HG02798 (cell line): ENCODE results near the gene PLP2.

ENCODE experiments used
- ATAC-seq: cut with Tn5 transposase; IDR thresholded peaks from one replicate; pipeline ENCODE4 v1.9.1; 2021; ENCODE audit warnings: mild to moderate bottlenecking; ENCODE audit not compliant: unreplicated experiment, poor library complexity

PLP2 gene

DNA sequence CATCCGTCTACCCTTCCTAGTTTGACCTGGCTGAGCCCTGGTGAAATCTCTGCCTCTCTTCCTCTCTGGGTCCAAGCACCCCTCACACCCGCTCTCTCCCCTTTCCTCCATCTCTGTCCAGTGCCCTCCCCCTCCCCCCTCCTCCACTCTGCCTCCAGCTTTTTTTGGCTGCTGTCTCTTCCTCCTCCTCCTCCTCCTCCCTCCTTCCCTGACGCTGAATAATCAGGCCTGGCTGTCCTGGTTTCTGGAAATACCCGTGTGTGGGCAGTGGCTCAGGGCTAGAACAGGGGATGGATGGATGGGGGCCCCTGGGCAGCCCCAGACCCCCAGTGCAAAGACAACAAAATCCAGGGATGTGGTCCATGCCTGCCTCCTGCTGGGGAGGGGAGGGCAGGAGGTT lies 33.0 kb downstream of the PLP2 start:
- no peak for ATAC-seq

DNA sequence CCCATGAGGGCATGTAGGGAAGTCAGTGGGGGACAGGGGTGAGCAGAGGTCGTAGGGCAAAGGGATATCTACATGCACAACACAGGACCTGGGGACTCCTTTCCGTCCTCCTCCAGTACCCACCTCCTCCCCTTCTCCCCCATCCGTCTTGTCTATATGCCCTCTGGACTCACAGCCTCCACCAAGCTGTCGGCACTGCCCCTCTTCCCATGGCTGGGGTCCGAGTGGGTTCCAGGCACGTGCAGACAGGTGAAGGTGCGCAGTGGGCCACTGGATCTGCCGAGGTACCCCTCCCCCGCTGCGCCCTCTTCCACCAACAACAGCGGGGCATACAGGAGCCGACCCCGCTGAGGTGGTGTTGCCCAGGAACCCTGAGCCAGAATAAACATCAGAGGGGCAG lies 33.7 kb downstream of the PLP2 start:
- ATAC-seq: no peak

DNA sequence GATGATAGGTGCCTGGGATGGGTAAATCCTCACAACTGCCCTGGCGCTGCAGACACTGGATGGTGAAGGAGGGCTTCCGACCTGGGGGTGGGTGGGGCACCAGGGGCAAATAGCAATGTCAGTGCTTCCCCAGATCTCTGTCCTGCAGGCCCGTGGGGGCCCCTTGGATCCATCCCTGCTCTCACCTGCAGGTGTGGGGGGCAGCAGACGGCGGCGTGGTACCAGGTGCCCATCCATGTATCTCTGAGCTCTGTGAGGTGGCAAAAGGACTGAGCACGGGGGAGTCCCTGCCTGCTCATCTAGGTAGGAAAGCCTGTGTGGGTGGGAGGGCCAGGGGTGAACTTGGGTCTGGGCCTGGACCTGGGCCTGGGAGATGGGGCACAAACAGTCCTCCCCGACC lies 34.8 kb downstream of the PLP2 start:
- no peak for ATAC-seq

DNA sequence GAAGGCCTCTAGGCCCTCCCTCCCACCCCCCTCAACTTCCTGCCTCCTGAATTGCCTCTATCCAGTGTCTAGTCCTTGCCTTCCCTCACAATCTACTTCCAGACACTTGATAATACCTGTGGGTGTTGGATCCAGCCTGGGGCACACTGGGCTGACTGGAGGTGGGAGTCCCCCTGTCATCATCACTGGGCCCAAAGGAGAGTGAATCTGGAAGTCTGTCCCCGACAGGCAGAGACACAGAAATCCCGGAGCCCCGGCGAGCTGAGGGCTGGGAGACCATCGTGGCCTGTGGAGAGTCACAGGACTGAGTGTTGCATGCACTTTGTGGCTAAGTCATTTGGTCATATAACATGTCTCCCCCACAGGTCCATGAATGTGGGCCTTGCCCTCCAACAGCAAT lies 36.7 kb downstream of the PLP2 start:
- no peak for ATAC-seq

DNA sequence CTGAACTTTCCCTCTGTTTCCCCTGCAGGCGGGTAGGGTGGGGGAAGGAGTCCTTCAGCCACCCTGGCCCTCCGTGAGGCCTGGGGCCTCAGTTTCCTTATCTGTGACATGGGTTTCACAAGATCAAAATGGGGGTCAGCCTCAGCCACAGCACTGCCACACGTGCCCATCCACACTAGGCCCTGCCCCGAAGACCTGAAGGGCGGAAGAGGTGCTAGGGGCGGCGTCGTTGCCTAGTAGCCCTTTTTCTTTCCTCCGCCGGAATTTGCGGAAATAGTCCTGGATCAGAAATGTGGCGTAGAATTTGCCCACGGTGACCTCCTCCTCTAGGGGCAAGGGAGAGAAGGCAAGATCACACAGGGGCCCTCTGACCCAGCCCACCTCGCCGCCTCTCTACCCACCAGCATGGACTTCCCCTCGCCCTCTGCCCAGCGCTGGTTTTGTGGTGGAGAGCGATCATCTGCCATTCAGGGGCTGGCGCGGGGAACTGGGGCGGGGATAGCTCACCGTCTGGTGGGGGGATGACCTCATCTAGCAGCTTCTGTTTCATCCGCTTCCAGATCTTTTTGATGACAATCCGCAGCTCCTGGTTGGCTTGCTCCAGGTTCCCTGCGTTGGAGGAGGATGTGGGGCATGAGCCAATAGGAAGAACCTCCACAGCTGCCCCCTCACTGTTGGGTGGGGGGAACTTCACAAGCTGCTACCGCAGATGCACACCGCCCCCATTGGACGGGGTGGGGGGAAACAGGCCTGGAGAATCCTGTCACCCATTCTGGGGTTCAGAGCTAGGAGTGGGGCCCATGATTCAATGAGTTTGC lies 37.9 kb downstream of the PLP2 start:
- no peak for ATAC-seq

DNA sequence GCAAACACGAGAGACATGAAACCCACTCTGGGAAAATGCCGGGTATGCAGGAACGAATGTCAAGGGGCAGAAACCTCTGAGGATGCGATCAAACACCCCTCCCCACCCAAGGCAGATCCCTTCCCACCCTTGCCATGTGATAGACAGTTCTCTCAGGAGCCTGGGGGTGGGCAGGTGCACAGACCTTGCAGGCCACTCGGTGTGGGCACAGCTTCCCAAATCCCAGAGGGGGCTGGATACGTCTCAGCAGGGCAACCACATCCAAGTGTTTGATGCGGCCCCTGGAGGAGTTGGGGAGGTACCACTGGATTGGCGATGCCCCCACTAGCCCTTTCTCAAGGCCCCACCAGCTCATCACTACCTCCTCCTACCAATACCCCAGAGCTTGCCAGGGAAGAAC lies 38.7 kb downstream of the PLP2 start:
- no peak for ATAC-seq

DNA sequence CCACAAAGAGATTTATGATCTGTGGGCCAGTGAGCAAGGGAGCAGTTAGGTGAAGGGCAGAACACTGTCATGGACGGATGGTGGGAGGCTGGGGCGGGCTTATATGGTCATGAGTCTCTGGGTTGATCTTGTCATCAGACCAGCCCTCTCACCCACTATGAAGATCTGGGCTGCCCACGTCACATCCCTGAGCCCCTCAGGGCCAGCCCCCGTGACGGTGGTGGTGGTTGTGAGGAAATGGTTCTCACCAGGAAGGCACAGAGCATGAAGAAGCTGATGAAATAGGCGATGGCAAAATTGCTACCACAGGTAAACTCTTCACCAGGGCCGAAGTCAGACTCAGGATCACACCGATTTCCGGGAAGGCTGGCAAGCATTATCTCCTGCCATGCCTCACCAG lies 39.4 kb downstream of the PLP2 start:
- ATAC-seq: no peak

DNA sequence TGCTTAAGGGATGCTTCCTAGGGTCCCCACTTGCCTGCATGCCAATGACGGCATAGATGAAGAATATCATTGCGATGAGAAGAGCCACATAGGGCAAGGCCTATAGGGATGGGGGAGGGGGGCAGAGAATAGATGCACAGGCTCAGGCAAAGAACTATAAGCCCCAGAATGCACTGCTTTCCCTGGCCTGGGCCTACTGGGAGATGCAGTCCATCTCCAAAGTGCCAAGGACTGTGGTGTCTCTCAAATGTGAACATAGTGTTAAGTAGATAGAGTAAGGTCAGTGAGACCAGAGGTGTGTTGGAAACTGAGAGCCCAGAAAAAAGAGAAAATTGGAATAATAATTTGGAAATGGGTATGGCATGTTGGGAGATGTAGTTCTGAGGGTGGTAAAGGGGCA lies 40.5 kb downstream of the PLP2 start:
- ATAC-seq: no peak

DNA sequence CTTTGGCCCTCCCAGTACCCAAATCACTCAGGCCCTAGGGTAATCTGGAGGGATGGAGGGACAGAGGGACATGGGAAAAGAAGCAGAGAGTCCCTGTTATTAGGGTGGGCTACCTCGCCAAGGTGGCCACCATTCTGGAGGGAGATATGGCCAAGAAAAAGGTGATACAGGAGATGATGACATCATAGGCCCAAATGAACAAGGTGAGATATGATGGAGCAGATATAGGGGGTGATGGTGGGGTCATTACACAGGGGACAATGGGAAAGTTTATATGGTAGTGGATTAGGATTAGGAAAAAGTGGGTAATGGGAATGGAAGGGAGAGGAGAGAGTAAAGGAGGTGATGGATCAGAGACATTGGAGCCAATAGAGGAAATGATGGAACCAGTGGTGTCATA lies 41.2 kb downstream of the PLP2 start:
- ATAC-seq: no peak

DNA sequence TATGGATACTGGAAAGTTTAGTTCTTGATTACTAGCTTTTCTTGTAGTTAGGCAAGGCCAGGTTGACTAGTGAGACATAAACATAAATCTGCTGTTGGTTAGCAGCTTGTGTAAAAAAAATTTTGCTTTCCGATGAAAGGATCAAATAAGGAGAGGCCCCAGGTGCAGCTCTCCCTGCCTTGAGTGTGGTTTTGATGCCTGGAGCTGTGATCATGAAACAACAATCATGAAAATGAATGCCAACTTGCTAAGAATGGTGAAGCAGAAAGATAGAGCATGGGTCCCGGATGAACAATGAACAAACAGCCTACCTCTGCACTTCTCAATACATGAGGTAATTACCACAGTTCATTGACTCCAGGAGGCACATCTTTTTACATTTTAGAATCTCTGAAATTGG lies 42.7 kb downstream of the PLP2 start:
- ATAC-seq: no peak

DNA sequence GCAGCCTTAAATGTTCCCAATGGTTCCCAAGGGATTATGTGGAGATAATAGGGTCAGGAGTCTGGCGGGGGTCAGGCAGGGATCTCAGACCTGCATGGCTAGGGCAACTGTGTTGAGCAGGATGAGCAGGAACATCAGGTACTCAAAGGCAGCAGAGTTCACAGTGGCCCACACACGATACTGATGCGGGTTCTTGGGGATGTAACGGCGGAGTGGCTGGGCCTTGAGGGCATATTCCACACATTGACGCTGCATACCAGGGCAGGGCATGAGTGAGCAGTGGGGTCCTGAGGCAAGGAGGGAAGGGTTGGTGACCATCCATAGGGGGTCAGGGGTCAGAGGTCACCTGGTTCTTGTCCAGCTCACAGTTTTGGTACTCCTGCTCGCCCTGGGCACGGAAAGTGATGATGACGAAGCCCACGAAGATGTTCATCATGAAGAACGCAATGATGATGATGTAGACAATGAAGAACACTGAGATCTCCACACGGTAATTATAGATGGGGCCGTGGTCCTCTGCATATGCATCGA lies 43.4 kb downstream of the PLP2 start:
- ATAC-seq: no peak

DNA sequence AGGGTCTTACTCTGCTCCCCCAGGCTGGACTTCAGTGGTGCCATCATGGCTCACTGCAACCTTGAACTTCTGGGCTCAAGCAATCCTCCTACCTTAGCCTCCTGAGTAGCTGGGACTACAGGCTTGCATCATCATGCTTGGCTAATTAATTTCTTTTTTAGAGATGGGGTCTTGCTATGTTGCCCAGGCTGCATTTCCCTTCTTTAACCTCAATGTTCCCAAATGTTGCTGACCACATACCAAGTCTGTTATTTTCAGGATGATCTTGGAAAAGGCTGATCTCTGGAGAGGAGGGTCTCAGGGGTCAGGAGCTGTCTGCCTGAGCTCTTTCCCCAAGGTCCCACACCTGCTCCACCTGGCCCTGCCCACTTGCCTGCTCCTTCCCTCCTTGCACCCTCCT lies 48.4 kb downstream of the PLP2 start:
- ATAC-seq: no peak

DNA sequence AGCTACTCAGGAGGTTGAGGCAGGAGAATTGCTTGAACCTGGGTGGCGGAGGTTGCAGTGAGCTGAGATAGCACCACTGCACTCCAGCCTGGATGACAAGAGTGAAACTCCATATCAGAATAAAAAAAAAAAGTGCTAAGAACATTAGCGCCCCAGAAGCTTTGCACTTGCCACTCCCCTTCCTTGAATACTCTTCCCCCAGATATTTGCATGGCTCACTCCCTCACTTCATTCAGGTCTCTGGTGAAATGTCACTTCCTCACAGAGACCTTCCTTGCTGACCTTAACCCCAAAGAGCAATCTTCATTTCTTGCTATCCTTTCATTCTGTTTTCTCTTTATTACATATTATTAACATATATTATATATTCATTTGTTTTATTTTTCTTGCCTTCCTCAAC lies 50.2 kb downstream of the PLP2 start:
- ATAC-seq: no peak
